Endothelial cell of umbilical vein (primary cell): ENCODE measurements around the gene ZIM2.

ENCODE experiments used
- CTCF ChIP-seq, 2 donors: IDR thresholded peaks; 1 replicate in 1 of 2; 2 replicates in 1 of 2; pipeline ENCODE4 v1.5.1; 2011; ENCODE audit warnings: low read length in 2 of 2, mild to moderate bottlenecking in 2 of 2, moderate library complexity in 2 of 2, control low read depth in 1 of 2, inconsistent platforms in 1 of 2, low read depth in 1 of 2; ENCODE audit not compliant: insufficient read depth in 1 of 2; ENCODE audit errors: extremely low read depth in 1 of 2
- EZH2 ChIP-seq: IDR thresholded peaks from 2 replicates; pipeline ENCODE4 v1.6.1; 2012; ENCODE audit warnings: borderline replicate concordance, low read depth, mild to moderate bottlenecking, moderate library complexity, low read length, inconsistent platforms; ENCODE audit not compliant: severe bottlenecking
- FOS ChIP-seq: IDR thresholded peaks from 2 replicates; pipeline ENCODE4 v1.6.1; 2011; ENCODE audit warnings: mild to moderate bottlenecking, low read length, moderate library complexity, borderline replicate concordance; ENCODE audit not compliant: insufficient read depth
- GATA2 ChIP-seq: IDR thresholded peaks from 2 replicates; pipeline ENCODE4 v1.7.0; 2011; ENCODE audit warnings: low read depth, mild to moderate bottlenecking, moderate library complexity, mixed read lengths, low read length; ENCODE audit not compliant: insufficient read length, insufficient read depth
- JUN ChIP-seq: IDR thresholded peaks from 2 replicates; pipeline ENCODE4 v1.6.1; 2011; ENCODE audit warnings: borderline replicate concordance, low read depth; ENCODE audit not compliant: insufficient read length, insufficient read depth
- MAX ChIP-seq: IDR thresholded peaks from 2 replicates; pipeline ENCODE4 v1.6.1; 2011; ENCODE audit not compliant: insufficient read depth, insufficient read length
- POLR2A ChIP-seq: IDR thresholded peaks from 2 replicates; pipeline ENCODE4 v1.6.1; 2012; ENCODE audit warnings: low read depth, mild to moderate bottlenecking, control low read depth, low read length
- POLR2AphosphoS5 ChIP-seq: IDR thresholded peaks from 2 replicates; pipeline ENCODE4 v1.6.1; 2012; ENCODE audit warnings: low read depth, mild to moderate bottlenecking, control low read depth, low read length, moderate library complexity; ENCODE audit not compliant: insufficient read depth

- TF ChIP-seq CTCF (IDR thresholded peaks at IDR 0.05; ENCODE audit: extremely low read depth in 1 of 2, insufficient read depth in 1 of 2, low read depth in 1 of 2, low read length in 2 of 2) = no peak
- no peak for TF ChIP-seq GATA2
- no peak for TF ChIP-seq EZH2
- TF ChIP-seq POLR2A = no peak
- TF ChIP-seq POLR2AphosphoS5 = no peak
- no peak for TF ChIP-seq FOS
- no peak for TF ChIP-seq JUN
- TF ChIP-seq MAX = no peak
These were observed 43.9 kb upstream of the ZIM2 start for GRCh38 chr19:56884441-56884840.
